ENCODE results near the gene MALRD1. TPM values are rescaled to one million over a fixed set of nuclear protein-coding genes. Genes with fewer than 3 reads are reported as not detected.

Gene MALRD1
- total RNA-seq, 2 experiments from 2014 or later = 0.29 to 0.41 TPM

DNA sequence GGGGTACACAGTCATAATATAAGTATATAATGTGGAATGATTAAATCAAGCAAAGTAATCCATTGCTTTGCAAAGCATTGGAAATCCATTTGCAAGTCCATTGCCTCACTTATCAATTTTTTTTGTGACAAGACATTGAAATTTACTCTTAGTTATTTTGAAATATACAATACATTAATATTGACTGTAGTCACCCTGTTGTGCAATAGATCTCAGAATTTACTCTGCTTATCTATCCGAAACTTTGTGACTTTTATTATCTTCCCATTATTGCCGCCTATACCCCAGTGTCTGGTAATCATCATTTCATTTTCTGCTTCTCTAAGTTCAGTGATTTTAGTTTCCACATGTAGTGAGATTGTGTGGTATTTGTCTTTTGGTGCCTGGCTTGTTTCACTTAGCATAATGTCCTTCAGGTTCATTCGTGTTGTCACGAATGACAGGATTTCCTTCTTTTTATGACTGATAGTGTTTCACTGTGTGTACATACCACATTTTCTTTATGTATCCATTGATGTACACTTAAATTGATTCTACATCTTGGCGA is 5.8 kb downstream of the MALRD1 start:
- CTCF ChIA-PET = no interaction called here
- no peak for ATAC-seq
- no peaks in the 10 kb centered on the region for H3K4me1 Mint-ChIP-seq (ENCODE audit: low read depth)
- intact Hi-C loops (cut with micrococcal nuclease) = no loop called here
- peaks cover 4% of the 10 kb centered on the region for H3K9me3 Mint-ChIP-seq
- DNase-seq = no peak
- no peaks in the 10 kb centered on the region for H3K36me3 Mint-ChIP-seq (ENCODE audit: low read depth)
- POLR2A ChIA-PET = no interaction called here
- no peak for TF ChIP-seq CTCF (IDR thresholded peaks at IDR 0.05)
- no peaks in the 10 kb centered on the region for H3K27me3 Mint-ChIP-seq
- H3K4me3 Mint-ChIP-seq = no peak overlapping the region
- H3K27ac Mint-ChIP-seq = no peak overlapping the region

DNA sequence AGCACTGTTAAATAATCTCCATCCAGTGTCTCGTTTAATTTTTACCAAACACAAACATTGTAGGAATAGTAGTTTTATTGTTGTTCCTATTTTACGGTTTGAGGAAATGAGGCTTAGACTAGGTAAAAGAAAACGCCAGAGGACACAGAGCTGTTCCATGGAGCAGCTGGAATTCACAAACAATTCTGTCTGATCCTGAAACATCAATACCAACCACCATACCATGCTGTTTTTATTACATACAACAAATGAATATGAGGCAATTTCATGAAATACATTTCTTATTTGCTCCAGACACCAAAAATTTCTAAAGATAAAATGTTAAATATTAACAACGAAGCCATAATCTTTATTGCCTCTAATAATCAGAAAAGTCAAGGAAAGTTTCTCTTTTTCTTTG is 9.4 kb downstream of the MALRD1 start:
- H3K4me1 Mint-ChIP-seq (ENCODE audit: low read depth) = no peaks in the 10 kb centered on the region
- peaks cover 2% of the 10 kb centered on the region for H3K9me3 Mint-ChIP-seq
- no peak for TF ChIP-seq CTCF (IDR thresholded peaks at IDR 0.05)
- intact Hi-C loops (cut with micrococcal nuclease) = no loop called here
- no peak for DNase-seq
- CTCF ChIA-PET = no interaction called here
- H3K27ac Mint-ChIP-seq = no peak overlapping the region
- ATAC-seq = no peak
- no peaks in the 10 kb centered on the region for H3K27me3 Mint-ChIP-seq
- no peaks in the 10 kb centered on the region for H3K36me3 Mint-ChIP-seq (ENCODE audit: low read depth)
- H3K4me3 Mint-ChIP-seq = no peak overlapping the region
- POLR2A ChIA-PET = no interaction called here

DNA sequence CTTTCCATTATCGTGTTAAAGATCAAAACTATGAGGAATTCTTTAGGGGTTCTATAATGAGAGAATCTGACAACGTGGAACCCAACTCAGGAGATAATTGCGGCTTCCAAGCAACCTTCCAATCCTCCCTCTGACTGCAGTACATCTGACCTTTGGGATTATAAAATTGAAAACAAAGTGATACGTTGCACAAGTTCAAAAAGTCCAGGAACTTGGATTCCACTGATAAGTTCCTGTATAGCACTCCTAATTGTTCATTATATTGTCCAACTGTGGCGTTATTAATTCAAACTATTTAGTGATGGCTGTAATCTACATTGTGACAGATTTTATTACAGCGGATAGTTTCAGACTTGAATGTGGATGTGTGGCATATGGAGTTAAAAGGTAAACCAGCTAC is 15.4 kb downstream of the MALRD1 start:
- Mint-ChIP-seq H3K4me3 (no peak overlapping the region), H3K27me3 (no peaks in the 10 kb centered on the region), H3K9me3 (peaks cover 7% of the 10 kb centered on the region), H3K27ac (no peak overlapping the region), H3K4me1 (ENCODE audit: low read depth) (no peaks in the 10 kb centered on the region), H3K36me3 (ENCODE audit: low read depth) (no peaks in the 10 kb centered on the region)
- intact Hi-C loops (cut with micrococcal nuclease) = no loop called here
- ChIA-PET POLR2A (no interaction called here), CTCF (interaction anchor here (0.7 kb wide), 1 partner anchor 206 kb away, joined by 4 read pairs; no protein-coding TSS in a partner anchor)
- ATAC-seq (no peak), DNase-seq (no peak)
- TF ChIP-seq CTCF (IDR thresholded peaks at IDR 0.05) = no peak

DNA sequence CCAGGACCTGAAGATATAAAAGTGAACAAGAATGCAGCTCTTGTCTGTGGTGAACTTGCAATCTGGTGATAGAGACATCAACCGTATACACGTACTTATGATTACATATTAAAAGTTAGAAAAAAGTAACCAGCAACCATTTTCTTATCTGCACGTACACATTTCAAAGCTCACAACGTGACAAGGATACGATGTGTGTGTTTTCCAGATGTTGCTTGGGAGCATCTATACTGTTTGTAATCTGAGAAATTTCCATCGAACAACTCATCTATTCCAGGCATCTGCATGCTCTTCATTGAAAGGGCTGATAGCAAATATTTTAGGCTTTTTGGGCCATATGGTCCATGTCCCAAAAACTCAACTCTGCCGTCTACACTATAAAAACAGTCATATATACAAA is 23.3 kb downstream of the MALRD1 start:
- DNase-seq (no peak), ATAC-seq (no peak)
- intact Hi-C loops (cut with micrococcal nuclease) = no loop called here
- TF ChIP-seq CTCF (IDR thresholded peaks at IDR 0.05) = no peak
- ChIA-PET CTCF (interaction anchor here (0.6 kb wide), 1 partner anchor 112 kb away, joined by 3 read pairs; no protein-coding TSS in a partner anchor), POLR2A (no interaction called here)
- H3K27me3 Mint-ChIP-seq = no peaks in the 10 kb centered on the region
- H3K4me3 Mint-ChIP-seq = no peak overlapping the region
- H3K27ac Mint-ChIP-seq = no peak overlapping the region
- no peaks in the 10 kb centered on the region for H3K4me1 Mint-ChIP-seq (ENCODE audit: low read depth)
- H3K36me3 Mint-ChIP-seq (ENCODE audit: low read depth) = no peaks in the 10 kb centered on the region
- no peaks in the 10 kb centered on the region for H3K9me3 Mint-ChIP-seq

GRCh38 chr10:19077276-19077675 is 28.7 kb downstream of the MALRD1 start:
- intact Hi-C loops (cut with micrococcal nuclease) = no loop called here
- no peak for ATAC-seq
- peaks cover 3% of the 10 kb centered on the region for H3K9me3 Mint-ChIP-seq
- no peaks in the 10 kb centered on the region for H3K27me3 Mint-ChIP-seq
- H3K36me3 Mint-ChIP-seq (ENCODE audit: low read depth) = no peaks in the 10 kb centered on the region
- H3K27ac Mint-ChIP-seq = no peak overlapping the region
- H3K4me1 Mint-ChIP-seq (ENCODE audit: low read depth) = no peaks in the 10 kb centered on the region
- H3K4me3 Mint-ChIP-seq = no peak overlapping the region
- ChIA-PET CTCF (no interaction called here), POLR2A (no interaction called here)
- TF ChIP-seq CTCF (IDR thresholded peaks at IDR 0.05) = no peak
- no peak for DNase-seq
